Activated T-helper 1 cell treated with anti-CD3 and anti-CD28 coated beads, Interleukin-2, amount 50 U/mL, for 16 hours (primary cell): ENCODE results near the gene TMEM62.

Source experiments
- DNase-seq, 2 donors: peaks; one replicate each; pipeline ENCODE4 v3.0.0-alpha.2; 2020; ENCODE audit warnings: low read depth in 1 of 2, low spot score in 1 of 2

The TMEM62 gene

DNA sequence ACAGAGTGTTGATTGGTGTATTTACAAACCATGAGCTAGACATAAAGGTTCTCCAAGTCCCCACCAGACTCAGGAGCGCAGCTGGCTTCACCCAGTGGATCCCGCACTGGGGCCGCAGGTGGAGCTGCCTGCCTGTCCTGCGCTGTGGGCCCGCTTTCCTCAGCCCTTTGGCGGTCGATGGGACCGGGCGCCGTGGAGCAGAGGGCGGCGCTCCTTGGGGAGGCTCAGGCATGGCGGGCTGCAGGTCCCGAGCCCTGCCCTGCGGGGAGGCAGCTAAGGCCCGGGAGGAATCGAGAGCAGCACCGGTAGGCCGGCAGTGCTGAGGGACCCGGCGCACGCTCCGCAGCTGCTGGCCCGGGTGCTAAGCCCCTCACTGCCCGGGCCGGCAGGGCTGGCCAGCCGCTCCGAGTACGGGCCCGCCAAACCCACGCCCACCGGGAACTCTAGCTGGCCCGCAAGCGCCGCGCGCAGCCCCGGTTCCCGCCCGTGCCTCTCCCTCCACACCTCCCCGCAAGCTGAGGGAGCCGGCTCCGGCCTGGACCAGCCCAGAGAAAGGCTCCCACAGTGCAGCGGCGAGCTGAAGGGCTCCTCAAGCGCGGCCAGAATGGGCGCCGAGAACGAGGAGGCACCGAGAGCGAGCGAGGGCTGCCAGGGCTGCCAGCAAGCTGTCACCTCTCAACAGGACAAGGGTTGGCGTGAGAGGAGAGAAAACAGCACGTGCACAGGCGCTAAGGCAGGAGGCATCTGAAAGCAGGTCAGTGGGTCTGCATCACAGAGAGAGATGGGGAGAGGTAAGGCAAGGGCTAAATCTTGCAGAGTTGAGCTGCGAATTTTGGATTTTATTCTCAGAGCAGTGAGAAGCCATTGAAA lies 93.3 kb downstream of the TMEM62 start:
- DNase-seq: no peak

DNA sequence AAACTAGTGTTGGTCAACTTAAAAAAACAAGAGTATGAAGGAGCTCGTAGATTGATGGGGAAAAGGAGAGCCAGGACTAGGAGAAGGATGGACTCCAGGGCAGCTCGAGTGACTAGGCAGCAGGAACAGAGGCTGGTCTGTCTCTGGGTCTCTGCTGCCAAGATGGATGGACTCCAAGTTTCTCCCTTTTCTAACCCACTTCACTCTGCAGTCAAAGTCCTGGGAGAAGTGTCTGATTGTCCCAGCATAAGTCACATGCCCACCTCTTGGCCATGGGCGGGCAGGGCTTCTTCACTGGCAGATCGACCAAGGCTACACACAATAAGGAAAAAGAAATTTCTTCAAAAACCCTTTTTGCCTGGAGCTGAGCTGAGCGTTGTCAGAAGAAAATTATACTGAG lies 96.6 kb downstream of the TMEM62 start:
- DNase-seq: no peak

DNA sequence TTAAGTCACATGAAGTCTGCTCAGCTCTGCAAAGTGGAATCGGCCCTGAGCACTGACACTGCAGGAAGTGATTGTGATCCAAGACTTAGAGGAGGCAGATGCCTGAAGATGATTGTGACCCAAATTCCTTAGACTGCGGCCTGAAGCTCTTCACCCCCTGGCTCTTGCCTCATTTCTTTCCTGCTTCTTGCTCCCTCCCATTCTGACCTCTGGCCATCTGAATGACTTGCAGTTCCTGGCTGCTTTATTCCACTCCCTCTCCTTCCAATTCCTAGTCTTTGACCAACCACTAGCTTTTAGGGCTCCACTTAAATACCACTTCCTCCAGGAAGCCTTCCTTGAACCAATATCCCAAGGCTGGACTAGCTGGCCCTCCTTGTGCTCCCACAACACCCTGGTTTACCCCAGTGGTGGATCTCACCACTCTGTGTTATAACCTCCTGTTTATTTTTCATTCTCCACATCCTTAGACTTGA lies 97.3 kb downstream of the TMEM62 start:
- DNase-seq: no peak

DNA sequence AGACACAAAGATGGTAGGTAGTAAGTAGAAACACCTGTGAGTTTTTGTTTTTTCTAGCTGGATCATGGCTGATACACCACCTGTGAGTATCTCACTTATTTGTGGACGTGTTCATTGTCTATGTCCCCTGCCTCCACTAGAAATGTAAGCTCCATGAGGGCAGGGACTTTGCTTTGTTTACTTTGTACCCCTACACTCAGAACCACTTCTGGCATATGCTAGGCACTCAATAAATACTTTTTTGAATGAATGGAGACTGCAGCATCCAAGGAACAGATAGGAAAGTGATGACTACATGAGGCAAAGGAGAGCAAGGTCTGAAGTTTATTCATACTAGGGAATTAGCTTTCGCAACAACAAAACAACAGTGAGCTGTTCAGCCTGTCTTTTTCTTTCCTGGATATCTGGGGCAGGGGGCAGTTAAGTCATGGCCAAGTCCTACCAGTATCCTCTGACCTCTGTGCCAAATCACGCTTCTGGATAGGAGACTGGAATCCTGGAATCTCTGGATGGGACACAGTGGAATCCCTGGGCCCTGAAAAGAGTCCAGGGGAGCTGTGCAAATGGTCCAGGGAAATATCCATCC lies 99.0 kb downstream of the TMEM62 start:
- no peak for DNase-seq
